CD4-positive, alpha-beta T cell (primary cell): ENCODE measurements around the gene TRIM22. TPM values are rescaled to one million over a fixed set of nuclear protein-coding genes. Genes with fewer than 3 reads are reported as not detected.

Experiments used
- ATAC-seq: fragments of 200-7000 bp; cut with Tn5 transposase; one replicate; pipeline ENCODE4 v1.10.0; 2022; ENCODE audit warnings: mild to moderate bottlenecking; ENCODE audit not compliant: poor library complexity
- CTCF ChIA-PET: fragments of 350-600 bp; sonication (Branson Sonifier 250); formaldehyde crosslinking; loops from one replicate; lab custom pipeline; 2021; ENCODE audit warnings: antibody characterized with exemption, inconsistent platforms; lab: Charles Lee
- POLR2A ChIA-PET: fragments of 350-600 bp; sonication (Branson Sonifier 250); formaldehyde crosslinking; loops from one replicate; lab custom pipeline; 2021; ENCODE audit warnings: antibody characterized with exemption, inconsistent platforms; lab: Charles Lee
- DNase-seq, 14 experiments: peaks; one replicate each; pipeline ENCODE4 v3.0.0-alpha.2; 2013 to 2020; ENCODE audit warnings: mixed read lengths in 2 of 14
- H3K27ac ChIP-seq, 2 donors: one replicate each; pipeline versions ENCODE4 v1.5.1 to v1.7.0; 2013; ENCODE audit warnings: low read length in 2 of 2, low read depth in 1 of 2, mild to moderate bottlenecking in 1 of 2
- H3K27me3 ChIP-seq, 2 experiments: 1 replicate in 1 of 2; 2 replicates in 1 of 2; pipeline versions ENCODE4 v1.6.1 to v1.7.0; 2013; ENCODE audit warnings: low read length in 2 of 2, control low read depth in 1 of 2, mild to moderate bottlenecking in 1 of 2, moderate library complexity in 1 of 2; ENCODE audit not compliant: insufficient read depth in 2 of 2, control insufficient read depth in 1 of 2
- H3K36me3 ChIP-seq: one replicate; pipeline ENCODE4 v1.6.1; 2013; ENCODE audit warnings: low read length, control low read depth; ENCODE audit not compliant: insufficient read depth
- H3K4me1 ChIP-seq: one replicate; pipeline ENCODE4 v1.6.1; 2013; ENCODE audit warnings: low read length, control low read depth; ENCODE audit not compliant: insufficient read depth
- H3K4me3 ChIP-seq: one replicate; pipeline ENCODE4 v1.5.1; 2013; ENCODE audit warnings: mild to moderate bottlenecking, low read length, moderate library complexity
- H3K9me3 ChIP-seq, 2 experiments: 1 replicate in 1 of 2; 2 replicates in 1 of 2; pipeline versions ENCODE4 v1.6.1 to v1.7.0; 2013; ENCODE audit warnings: low read length in 2 of 2, mild to moderate bottlenecking in 2 of 2, control low read depth in 1 of 2, moderate library complexity in 1 of 2; ENCODE audit not compliant: control insufficient read depth in 1 of 2, insufficient read depth in 1 of 2
- H3K27ac Mint-ChIP-seq: one replicate; pipeline ENCODE4 v1.8.0; 2020; ENCODE audit warnings: mixed read lengths
- H3K27me3 Mint-ChIP-seq: one replicate; pipeline ENCODE4 v1.8.0; 2021; ENCODE audit warnings: mixed read lengths
- H3K36me3 Mint-ChIP-seq: one replicate; pipeline ENCODE4 v1.8.0; 2021; ENCODE audit warnings: low read depth, mixed read lengths
- H3K4me1 Mint-ChIP-seq: one replicate; pipeline ENCODE4 v1.8.0; 2021; ENCODE audit warnings: low read depth, mixed read lengths
- H3K4me3 Mint-ChIP-seq: one replicate; pipeline ENCODE4 v1.8.0; 2020; ENCODE audit warnings: mild to moderate bottlenecking, mixed read lengths
- H3K9me3 Mint-ChIP-seq: one replicate; pipeline ENCODE4 v1.8.0; 2020; ENCODE audit warnings: mixed read lengths
- CTCF ChIP-seq: fragments of 200-600 bp; IDR thresholded peaks from one replicate; pipeline ENCODE4 v1.8.0; 2022; ENCODE audit warnings: antibody characterized with exemption, mild to moderate bottlenecking
- intact Hi-C, 2 experiments: fragments of 100-400 bp; cut with DNase I in 1 of 2; cut with micrococcal nuclease in 1 of 2; formaldehyde crosslinking; loops; one replicate each; pipeline versions ENCODE4 v1.15.1 to v1.9.0; 2023 to 2025; cut with DNase I, micrococcal nuclease
- total RNA-seq, 174 experiments: library from RNA in 2 of 174; stranded (reverse) in 2 of 174; gene quantifications; one replicate each; pipeline ENCODE4 v1.2.3 and lab custom pipeline; 2021 to 2026

TRIM22 gene
- total RNA-seq, 2 experiments from 2014 or later = 198 to 206 TPM

GRCh38 chr11:5727691-5728090, 38.1 kb downstream of the TRIM22 start:
- no peaks in the 10 kb centered on the region for H3K27me3 Mint-ChIP-seq
- Histone ChIP-seq H3K4me1 (no peaks in the 10 kb centered on the region), H3K36me3 (no peaks in the 10 kb centered on the region), H3K27me3 (no peaks in the 10 kb centered on the region), H3K9me3 (no peaks in the 10 kb centered on the region), H3K4me3 (no peak overlapping the region), H3K27ac (no peak overlapping the region)
- H3K4me1 Mint-ChIP-seq = no peaks in the 10 kb centered on the region
- H3K9me3 Mint-ChIP-seq = no peaks in the 10 kb centered on the region
- intact Hi-C loops = loop anchor here in 1 of 2 experiments (10.0 kb wide), 1 partner anchor 243 kb away; the partner anchor contains the start of gene OR52D1
- no peak overlapping the region for H3K27ac Mint-ChIP-seq
- ATAC-seq (no peak), DNase-seq (no peak)
- no peaks in the 10 kb centered on the region for H3K36me3 Mint-ChIP-seq
- ChIA-PET POLR2A (no interaction called here), CTCF (no interaction called here)
- H3K4me3 Mint-ChIP-seq = no peak overlapping the region
- TF ChIP-seq CTCF = no peak

GRCh38 chr11:5736396-5736795, 46.8 kb downstream of the TRIM22 start, which contains the start of gene OR56B1:
OR56B1 (plus strand) TSS chr11:5736448; CDS start chr11:5736517, 69 bp downstream.
- Histone ChIP-seq H3K27me3 (no peaks in the 10 kb centered on the region), H3K4me1 (no peaks in the 10 kb centered on the region), H3K4me3 (no peak within 1 kb of the TSS), H3K36me3 (no peaks in the 10 kb centered on the region), H3K9me3 (peaks cover 2 to 3% of the 10 kb centered on the region in 2 experiments), H3K27ac (no peak within 1 kb of the TSS)
- no peak within 1 kb of the TSS for H3K4me3 Mint-ChIP-seq
- no peaks in the 10 kb centered on the region for H3K27me3 Mint-ChIP-seq
- H3K4me1 Mint-ChIP-seq = no peaks in the 10 kb centered on the region
- ATAC-seq (no peak), DNase-seq (no peak)
- intact Hi-C loops = no loop called here
- TF ChIP-seq CTCF = no peak
- H3K27ac Mint-ChIP-seq = no peak within 1 kb of the TSS
- ChIA-PET CTCF (no interaction called here), POLR2A (interaction anchor here (1.1 kb wide), 1 partner anchor 45 kb away, joined by 4 read pairs; no protein-coding TSS in a partner anchor)
- peaks cover 4% of the 10 kb centered on the region for H3K36me3 Mint-ChIP-seq
- peaks cover 7% of the 10 kb centered on the region for H3K9me3 Mint-ChIP-seq

- no peaks in the 10 kb centered on the region for H3K27me3 Mint-ChIP-seq
- Histone ChIP-seq H3K4me3 (no peak overlapping the region), H3K9me3 (peaks cover 3 to 9% of the 10 kb centered on the region in 2 experiments), H3K36me3 (no peaks in the 10 kb centered on the region), H3K27me3 (no peaks in the 10 kb centered on the region), H3K4me1 (no peaks in the 10 kb centered on the region), H3K27ac (no peak overlapping the region)
- intact Hi-C loops = no loop called here
- ChIA-PET CTCF (no interaction called here), POLR2A (no interaction called here)
- no peak overlapping the region for H3K27ac Mint-ChIP-seq
- H3K4me3 Mint-ChIP-seq = no peak overlapping the region
- no peak for TF ChIP-seq CTCF
- no peak for ATAC-seq
- no peaks in the 10 kb centered on the region for H3K4me1 Mint-ChIP-seq
- peaks cover 13% of the 10 kb centered on the region for H3K9me3 Mint-ChIP-seq
- peaks cover 4% of the 10 kb centered on the region for H3K36me3 Mint-ChIP-seq
- DNase-seq = no peak
Measured at GRCh38 chr11:5737091-5737490, 47.5 kb downstream of the TRIM22 start.
